ENCODE data around the gene CCDC88A. TPM values are rescaled to one million over a fixed set of nuclear protein-coding genes. Genes with fewer than 3 reads are reported as not detected.

The CCDC88A gene
- total RNA-seq, 1 experiment from 2014 or later: 27.2 TPM

DNA sequence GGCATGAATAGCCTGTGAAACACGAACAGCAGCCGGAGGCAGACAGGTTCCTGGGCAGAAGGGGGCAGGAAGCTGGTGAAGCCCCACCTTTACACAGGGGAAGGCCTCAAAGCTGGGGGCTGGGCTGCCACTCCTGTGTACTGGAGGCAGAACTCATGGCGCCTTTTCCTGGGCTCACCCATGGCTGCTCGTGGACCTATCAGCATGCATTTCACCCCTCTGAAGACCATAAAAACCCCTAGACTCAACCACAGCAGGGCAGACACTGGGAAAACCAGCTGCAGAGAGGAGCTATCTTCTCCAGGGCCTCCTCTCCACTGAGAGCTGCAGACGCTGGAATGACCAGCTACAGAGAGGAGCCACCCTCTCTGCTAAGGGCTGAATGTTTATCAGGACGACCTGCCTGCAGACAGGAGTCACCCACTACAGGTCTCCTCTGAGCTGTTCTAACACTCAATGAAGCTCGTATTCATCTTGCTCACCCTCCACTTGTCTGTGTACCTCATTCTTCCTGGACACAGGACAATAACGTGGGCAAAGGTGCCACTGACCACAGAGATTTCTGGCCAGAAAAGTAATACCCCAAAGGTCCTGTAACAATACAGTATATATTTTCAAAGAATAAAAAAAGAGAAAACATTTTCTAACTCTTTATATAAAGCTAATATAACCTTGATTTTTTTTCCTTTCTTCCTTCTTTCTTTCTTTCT is 18.9 kb upstream of the CCDC88A start:
- POLR2A ChIA-PET: no interaction called here

More for the DNA sequence above, 18.9 kb upstream of the CCDC88A start:
- intact Hi-C loops (cut with micrococcal nuclease): no loop called here
- DNase-seq (ENCODE audit: low read depth, low spot score) (no peak), ATAC-seq (no peak)
- Histone ChIP-seq H3K27me3 (ENCODE audit: insufficient read depth, low read length) (no peaks in the 10 kb centered on the region), H3K9me2 (ENCODE audit: insufficient read depth) (no peaks in the 10 kb centered on the region), H3K9me3 (ENCODE audit: control insufficient read depth in 1 of 2, insufficient read depth in 1 of 2, low read depth in 1 of 2, low read length in 2 of 2) (no peaks in the 10 kb centered on the region), H3K4me2 (ENCODE audit: low read length) (no peak overlapping the region), H3K4me1 (ENCODE audit: control insufficient read depth in 1 of 2, insufficient read depth in 2 of 2, low read length in 2 of 2) (no peaks in the 10 kb centered on the region), H3K36me3 (ENCODE audit: control insufficient read depth in 1 of 2, insufficient read depth in 2 of 2, low read length in 2 of 2) (no peaks in the 10 kb centered on the region), H2AFZ (ENCODE audit: low read depth, low read length, poor library complexity, severe bottlenecking) (no peak overlapping the region), H3K27ac (ENCODE audit: low read depth, low read length) (no peak overlapping the region), H3K9ac (ENCODE audit: low read length) (no peak overlapping the region), H4K20me1 (ENCODE audit: insufficient read depth) (no peaks in the 10 kb centered on the region), H3K4me3 (replicated peaks in 1 of 2; ENCODE audit: low read depth in 1 of 2, low read length in 2 of 2) (no peak overlapping the region), H3K79me2 (ENCODE audit: insufficient read depth, low read length) (no peaks in the 10 kb centered on the region)
- ChIA-PET CTCF (no interaction called here), RAD21 (ENCODE audit: low non-redundant PET in 1 of 2, low total read pairs in 2 of 2, uncharacterized antibody in 2 of 2, unreplicated experiment in 2 of 2) (no interaction called here)
- no TSS peak for BruUV-seq (replicated peaks)
- TF ChIP-seq REST (IDR thresholded peaks at IDR 0.05; ENCODE audit: low read depth) (no peak), CEBPB (IDR thresholded peaks at IDR 0.05; ENCODE audit: low read depth) (no peak), CBX3 (IDR thresholded peaks at IDR 0.05; ENCODE audit: low read depth) (no peak), JUND (IDR thresholded peaks at IDR 0.05) (no peak), ZFX (IDR thresholded peaks at IDR 0.05) (no peak), YY1 (IDR thresholded peaks at IDR 0.05; ENCODE audit: extremely low read depth, insufficient replicate concordance, low read depth, low read length) (no peak), SP1 (IDR thresholded peaks at IDR 0.05; ENCODE audit: low read depth) (no peak), SIN3A (IDR thresholded peaks at IDR 0.05; ENCODE audit: low read depth) (no peak), ZBTB33 (IDR thresholded peaks at IDR 0.05; ENCODE audit: extremely low read depth, insufficient replicate concordance, low read length) (no peak)

All from HCT116 (cell line).